Keratinocyte (primary cell): ENCODE data around the gene TGDS. TPM values are rescaled to one million over a fixed set of nuclear protein-coding genes. Genes with fewer than 3 reads are reported as not detected.

Source experiments
- DNase-seq: peaks from one replicate; pipeline ENCODE4 v3.0.0-alpha.2; 2011; ENCODE audit warnings: low read depth, missing footprints, low spot score
- FAIRE-seq: peaks from 2 replicates; lab custom pipeline; 2011; peaks lifted over from hg19 to GRCh38; lab: Jason Lieb, UNC
- H2AFZ ChIP-seq: 2 replicates; pipeline ENCODE4 v1.6.0; 2012; ENCODE audit warnings: low read length, control low read depth, inconsistent platforms; ENCODE audit not compliant: control insufficient read depth
- H3K27ac ChIP-seq: 2 replicates; pipeline ENCODE4 v1.5.1; 2011; ENCODE audit warnings: low read length; ENCODE audit not compliant: control insufficient read depth, insufficient read depth
- H3K27me3 ChIP-seq: 3 replicates; pipeline ENCODE4 v1.6.0; 2011; ENCODE audit warnings: low read length; ENCODE audit not compliant: control insufficient read depth, insufficient read depth; ENCODE audit errors: extremely low read depth
- H3K36me3 ChIP-seq, 2 experiments: 2 replicates in 1 of 2; 3 replicates in 1 of 2; pipeline ENCODE4 v1.5.1; 2011; ENCODE audit warnings: low read length in 2 of 2, mild to moderate bottlenecking in 1 of 2; ENCODE audit not compliant: control insufficient read depth in 2 of 2, insufficient read depth in 2 of 2; ENCODE audit errors: extremely low read depth in 1 of 2
- H3K4me1 ChIP-seq: 3 replicates; pipeline ENCODE4 v1.5.1; 2011; ENCODE audit warnings: low read length; ENCODE audit not compliant: control insufficient read depth, insufficient read depth; ENCODE audit errors: extremely low read depth
- H3K4me2 ChIP-seq: 3 replicates; pipeline ENCODE4 v1.6.0; 2011; ENCODE audit warnings: low read depth, low read length; ENCODE audit not compliant: control insufficient read depth, insufficient read depth; ENCODE audit errors: extremely low read depth
- H3K4me3 ChIP-seq, 3 experiments: fragments of 200-600 bp in 1 of 3; sonication (generic) in 1 of 3; 2 replicates in 2 of 3; 3 replicates in 1 of 3; pipeline ENCODE4 v1.5.1; 2011 to 2016; ENCODE audit warnings: low read length in 3 of 3, mild to moderate bottlenecking in 3 of 3, control low read depth in 2 of 3, inconsistent platforms in 1 of 3, low read depth in 1 of 3, mixed read lengths in 1 of 3, mixed run types in 1 of 3, moderate library complexity in 1 of 3; ENCODE audit not compliant: control insufficient read depth in 2 of 3, insufficient read depth in 2 of 3; ENCODE audit errors: extremely low read depth in 1 of 3
- H3K79me2 ChIP-seq: 2 replicates; pipeline ENCODE4 v1.6.0; 2012; ENCODE audit warnings: low read length; ENCODE audit not compliant: control insufficient read depth, insufficient read depth
- H3K9ac ChIP-seq: 3 replicates; pipeline ENCODE4 v1.6.0; 2011; ENCODE audit warnings: low read length; ENCODE audit not compliant: control insufficient read depth, insufficient read depth; ENCODE audit errors: extremely low read depth
- H3K9me1 ChIP-seq: 3 replicates; pipeline ENCODE4 v1.6.0; 2011; ENCODE audit warnings: low read length; ENCODE audit not compliant: control insufficient read depth, insufficient read depth; ENCODE audit errors: extremely low read depth
- H3K9me3 ChIP-seq: 2 replicates; pipeline ENCODE4 v1.5.1; 2012; ENCODE audit warnings: low read depth, low read length; ENCODE audit not compliant: control insufficient read depth
- H4K20me1 ChIP-seq: 3 replicates; pipeline ENCODE4 v1.6.0; 2011; ENCODE audit warnings: low read length; ENCODE audit not compliant: control insufficient read depth, insufficient read depth; ENCODE audit errors: extremely low read depth
- CTCF ChIP-seq, 3 experiments: IDR thresholded peaks in 1 of 3; conservative IDR thresholded peaks in 1 of 3; optimal IDR thresholded peaks in 1 of 3; 2 replicates in 2 of 3; 3 replicates in 1 of 3; pipeline versions ENCODE3 to v1.5.1; 2011; ENCODE audit warnings: low read length in 3 of 3, mild to moderate bottlenecking in 3 of 3, moderate library complexity in 2 of 3, control low read depth in 1 of 3, inconsistent platforms in 1 of 3; ENCODE audit not compliant: insufficient read depth in 2 of 3; ENCODE audit errors: extremely low read depth in 1 of 3
- EZH2 ChIP-seq: IDR thresholded peaks from one replicate; pipeline ENCODE4 v1.6.1; 2012; ENCODE audit warnings: inconsistent platforms, mild to moderate bottlenecking, low read length, moderate library complexity
- dilution Hi-C: fragments of 300-500 bp; cut with MboI; formaldehyde crosslinking; loops from one replicate; pipeline ENCODE4 v1.7.0; 2020; ENCODE audit warnings: low sequenced_read_pairs; ENCODE audit not compliant: extremely low pct_ligation_motif_present
- polyA plus RNA-seq, 5 experiments: library from polyadenylated mRNA; depleted of rRNA in 3 of 5; stranded (reverse) in 3 of 5; stranded (forward) in 1 of 5; unstranded in 1 of 5; fragments of >200 nt; gene quantifications; 1 replicate in 1 of 5; 2 replicates in 3 of 5; 3 replicates in 1 of 5; pipeline versions ENCODE4 v1.2.1 to v1.2.3, GENCODE V29; 2011 to 2012; ENCODE audit warnings: missing spikeins in 2 of 5, low read depth in 1 of 5, low replicate concordance in 1 of 5

The TGDS gene
- polyA plus RNA-seq, 1 donor (not counting 4 experiments of a cell fraction or from before 2014, with no cell fraction given): 19.4 TPM

- Histone ChIP-seq H3K4me2 (no peak overlapping the region), H3K36me3 (no peaks in the 10 kb centered on the region), H3K9ac (no peak overlapping the region), H3K79me2 (no peaks in the 10 kb centered on the region), H3K4me1 (no peaks in the 10 kb centered on the region), H3K4me3 (no peak overlapping the region), H3K9me1 (no peaks in the 10 kb centered on the region), H3K9me3 (no peaks in the 10 kb centered on the region), H3K27ac (no peak overlapping the region), H2AFZ (no peak overlapping the region), H4K20me1 (no peaks in the 10 kb centered on the region), H3K27me3 (no peaks in the 10 kb centered on the region)
- DNase-seq (no peak), FAIRE-seq (no peak)
- dilution Hi-C loops: no loop called here
- no peak for TF ChIP-seq CTCF (optimal IDR thresholded peaks at IDR 0.05 in 1 of 3, IDR thresholded peaks at IDR 0.05 in 1 of 3, conservative IDR thresholded peaks at IDR 0.05 in 1 of 3; ENCODE audit: extremely low read depth in 1 of 3, insufficient read depth in 2 of 3, low read length in 3 of 3)
- no peak for TF ChIP-seq EZH2
Observed at GRCh38 chr13:94556041-94556440, 39.9 kb downstream of the TGDS start.

GRCh38 chr13:94553766-94554165 is 42.2 kb downstream of the TGDS start:
- H3K79me2 ChIP-seq: no peaks in the 10 kb centered on the region
- no peak overlapping the region for H3K4me2 ChIP-seq
- no peaks in the 10 kb centered on the region for H3K27me3 ChIP-seq
- no peak overlapping the region for H2AFZ ChIP-seq
- H4K20me1 ChIP-seq: no peaks in the 10 kb centered on the region
- no peaks in the 10 kb centered on the region for H3K9me3 ChIP-seq
- no peaks in the 10 kb centered on the region for H3K9me1 ChIP-seq
- no peak overlapping the region for H3K9ac ChIP-seq
- H3K36me3 ChIP-seq: no peaks in the 10 kb centered on the region
- peaks cover 3% of the 10 kb centered on the region for H3K4me1 ChIP-seq
- DNase-seq (no peak), FAIRE-seq (no peak)
- no peak overlapping the region for H3K4me3 ChIP-seq
- TF ChIP-seq EZH2 (no peak), CTCF (optimal IDR thresholded peaks at IDR 0.05 in 1 of 3, IDR thresholded peaks at IDR 0.05 in 1 of 3, conservative IDR thresholded peaks at IDR 0.05 in 1 of 3; ENCODE audit: extremely low read depth in 1 of 3, insufficient read depth in 2 of 3, low read length in 3 of 3) (no peak)
- H3K27ac ChIP-seq: no peak overlapping the region
- dilution Hi-C loops: no loop called here
